HCT116 (cell line): Measurements from ENCODE around the gene CSTF3. TPM values are rescaled to one million over a fixed set of nuclear protein-coding genes. Genes with fewer than 3 reads are reported as not detected.
"Not testable (repeated sequence)": the region's sequence is repeated elsewhere in the genome, so short reads cannot be mapped to it uniquely, and the experiment has no call there.

Source experiments
- ATAC-seq: fragments of 200-7000 bp; cut with Tn5 transposase; 2 replicates; pipeline ENCODE4 v1.9.1; 2020; ENCODE audit warnings: mild to moderate bottlenecking, moderate library complexity
- BruUV-seq: library from RNA; stranded (reverse); fragments of 400-500 nt; replicated peaks from 2 replicates; lab custom pipeline; 2021; lab: Mats Ljungman, UMichigan
- CTCF ChIA-PET: fragments of 300-600 bp; sonication (Branson Sonifier 250); formaldehyde crosslinking; loops from one replicate; lab custom pipeline; 2021; ENCODE audit warnings: antibody characterized with exemption; lab: Charles Lee
- POLR2A ChIA-PET: fragments of 300-600, 350-600 bp; sonication (Branson Sonifier 250); formaldehyde crosslinking; loops from one replicate; lab custom pipeline; 2021; ENCODE audit warnings: antibody characterized with exemption; lab: Charles Lee
- RAD21 ChIA-PET, 2 experiments: fragments of 300-600 bp; sonication (Branson Sonifier 250); formaldehyde crosslinking; loops; one replicate each; lab custom pipeline; 2023; ENCODE audit warnings: low total read pairs in 2 of 2; ENCODE audit not compliant: uncharacterized antibody in 2 of 2, unreplicated experiment in 2 of 2, low non-redundant PET in 1 of 2; lab: Charles Lee
- DNase-seq: peaks from one replicate; pipeline ENCODE4 v3.0.0-alpha.2; 2010; ENCODE audit warnings: low read depth, low spot score
- H2AFZ ChIP-seq: fragments of 200-600 bp; shearing (Covaris generic), sonication (generic); 2 replicates; pipeline ENCODE4 v1.6.1; 2017; ENCODE audit warnings: low read depth, mixed run types, mixed read lengths, antibody characterized with exemption, low read length; ENCODE audit not compliant: poor library complexity, severe bottlenecking
- H3K27ac ChIP-seq: 2 replicates; pipeline ENCODE4 v1.5.1; 2012; ENCODE audit warnings: low read depth, low read length
- H3K27me3 ChIP-seq: fragments of 200-600 bp; sonication (generic); 2 replicates; pipeline ENCODE4 v1.6.1; 2016; ENCODE audit warnings: mixed run types, low read length, mixed read lengths; ENCODE audit not compliant: insufficient read depth
- H3K36me3 ChIP-seq, 2 experiments: fragments of 200-500 bp in 1 of 2; fragments of 200-600 bp in 1 of 2; sonication (Bioruptor generic) in 1 of 2; sonication (generic) in 1 of 2; 2 replicates each; pipeline versions ENCODE4 v1.5.1 to v1.6.1; 2014 to 2016; ENCODE audit warnings: low read length in 2 of 2, inconsistent platforms in 1 of 2, mixed read lengths in 1 of 2, mixed run types in 1 of 2; ENCODE audit not compliant: insufficient read depth in 2 of 2, control insufficient read depth in 1 of 2
- H3K4me1 ChIP-seq, 2 experiments: fragments of 200-600 bp in 1 of 2; sonication (generic) in 1 of 2; 2 replicates each; pipeline versions ENCODE4 v1.5.1 to v1.6.1; 2012 to 2017; ENCODE audit warnings: low read length in 2 of 2, inconsistent platforms in 1 of 2, mild to moderate bottlenecking in 1 of 2, mixed read lengths in 1 of 2, mixed run types in 1 of 2, moderate library complexity in 1 of 2; ENCODE audit not compliant: insufficient read depth in 2 of 2, control insufficient read depth in 1 of 2
- H3K4me2 ChIP-seq: fragments of 200-600 bp; sonication (generic); 2 replicates; pipeline ENCODE4 v1.6.1; 2017; ENCODE audit warnings: mixed run types, low read length, mixed read lengths
- H3K4me3 ChIP-seq, 2 experiments: fragments of 200-600 bp in 1 of 2; sonication (generic) in 1 of 2; replicated peaks in 1 of 2; 2 replicates each; pipeline ENCODE4 v1.5.1; 2011 to 2016; ENCODE audit warnings: low read length in 2 of 2, control low read depth in 1 of 2, low read depth in 1 of 2, mild to moderate bottlenecking in 1 of 2, mixed read lengths in 1 of 2, mixed run types in 1 of 2
- H3K79me2 ChIP-seq: fragments of 200-600 bp; sonication (generic); 2 replicates; pipeline ENCODE4 v1.6.1; 2017; ENCODE audit warnings: mild to moderate bottlenecking, mixed run types, low read length, moderate library complexity, mixed read lengths; ENCODE audit not compliant: insufficient read depth
- H3K9ac ChIP-seq: fragments of 200-600 bp; sonication (generic); 2 replicates; pipeline ENCODE4 v1.6.1; 2016; ENCODE audit warnings: low read length, mixed read lengths
- H3K9me2 ChIP-seq: fragments of 200-600 bp; sonication (generic), shearing (Covaris generic); 2 replicates; pipeline ENCODE4 v1.6.1; 2017; ENCODE audit warnings: mixed run types, mild to moderate bottlenecking, moderate library complexity; ENCODE audit not compliant: insufficient read depth
- H3K9me3 ChIP-seq, 2 experiments: fragments of 200-500 bp in 1 of 2; fragments of 200-600 bp in 1 of 2; sonication (Bioruptor generic) in 1 of 2; sonication (generic) in 1 of 2; 2 replicates each; pipeline ENCODE4 v1.6.1; 2014 to 2017; ENCODE audit warnings: low read length in 2 of 2, mixed read lengths in 2 of 2, inconsistent platforms in 1 of 2, low read depth in 1 of 2, mild to moderate bottlenecking in 1 of 2, mixed run types in 1 of 2, moderate library complexity in 1 of 2; ENCODE audit not compliant: control insufficient read depth in 1 of 2, insufficient read depth in 1 of 2
- H4K20me1 ChIP-seq: fragments of 200-600 bp; sonication (generic), shearing (Covaris generic); 2 replicates; pipeline ENCODE4 v1.6.1; 2017; ENCODE audit warnings: mixed run types, mild to moderate bottlenecking, moderate library complexity; ENCODE audit not compliant: insufficient read depth
- EZH2 ChIP-seq: fragments of 200-600 bp; sonication (generic); IDR thresholded peaks from 2 replicates; pipeline ENCODE4 v1.6.1; 2017; ENCODE audit warnings: antibody characterized with exemption, mixed run types
- YY1 ChIP-seq: IDR thresholded peaks from 2 replicates; pipeline ENCODE4 v1.6.1; 2011; ENCODE audit warnings: low read length, low read depth, moderate library complexity, mild to moderate bottlenecking; ENCODE audit not compliant: insufficient replicate concordance; ENCODE audit errors: extremely low read depth
- intact Hi-C: fragments of 100-400 bp; cut with micrococcal nuclease; formaldehyde crosslinking; loops from 2 replicates; pipeline ENCODE4 v1.10.0; 2022
- total RNA-seq: library from RNA; stranded (reverse); gene quantifications from one replicate; pipeline ENCODE4 v1.2.1, GENCODE V29; 2021; ENCODE audit not compliant: unreplicated experiment

The CSTF3 gene
- total RNA-seq, 1 experiment from 2014 or later = 39.3 TPM

- intact Hi-C loops = loop anchor here (5.0 to 10.0 kb wide), 2 partner anchors 97 to 665 kb away; partner anchors contain the start of gene HIPK3
- Histone ChIP-seq H3K79me2 (peaks cover 73% of the 10 kb centered on the region), H3K36me3 (peaks cover 2 to 12% of the 10 kb centered on the region in 2 experiments; a peak in 1 of 4 replicates), H3K4me3 (peak overlapping the region; percentile 70 to 85), H3K9me3 (no peaks in the 10 kb centered on the region), H3K27ac (no peak overlapping the region), H3K4me2 (peak overlapping the region; percentile 83), H2AFZ (no peak overlapping the region), H3K4me1 (peaks cover 6 to 27% of the 10 kb centered on the region in 2 experiments; a peak in 3 of 4 replicates), H3K9me2 (no peaks in the 10 kb centered on the region), H4K20me1 (peaks cover 31% of the 10 kb centered on the region; the same call in 1 of the 2 replicates)
- BruUV-seq = no TSS peak
- ChIA-PET CTCF (no interaction called here), RAD21 (no interaction called here), POLR2A (no interaction called here)
- no peak for ATAC-seq
- DNase-seq = no peak
- TF ChIP-seq EZH2 (no peak), YY1 (no peak)
- TF ChIP-seq, all 23 proteins: peak for 0
- no peaks in the 10 kb centered on the region for H3K27me3 ChIP-seq
- peak overlapping the region; percentile 82 for H3K9ac ChIP-seq
These were observed 1.1 kb downstream of the CSTF3 start for GRCh38 chr11:33160136-33160535.

GRCh38 chr11:33159378-33159867 is 1.9 kb downstream of the CSTF3 start:
- H3K27ac ChIP-seq, H2AFZ ChIP-seq, H3K9me2 ChIP-seq, BruUV-seq, DNase-seq, CTCF ChIA-PET, intact Hi-C loops, H3K27me3 ChIP-seq, ATAC-seq, RAD21 ChIA-PET, H3K9me3 ChIP-seq, POLR2A ChIA-PET: not testable (repeated sequence)
- peaks cover 2 to 12% of the 10 kb centered on the region in 2 experiments; a peak in 1 of 4 replicates for H3K36me3 ChIP-seq
- H3K4me3 ChIP-seq = peak overlapping the region in 1 of 2 experiments; percentile 70; a peak in 1 of 4 replicates
- H3K4me2 ChIP-seq = peak overlapping the region; percentile 83
- H3K9ac ChIP-seq = peak overlapping the region; percentile 82
- H3K4me1 ChIP-seq = peaks cover 6 to 27% of the 10 kb centered on the region in 2 experiments; a peak in 3 of 4 replicates
- peaks cover 31% of the 10 kb centered on the region; the same call in 1 of the 2 replicates for H4K20me1 ChIP-seq
- peaks cover 80% of the 10 kb centered on the region for H3K79me2 ChIP-seq
